SK-N-MC (cell line): Measurements from ENCODE around the gene PTRH2.

Source experiments
- EZH2 ChIP-seq: fragments of 200-600 bp; sonication (generic); IDR thresholded peaks from one replicate; pipeline ENCODE4 v1.6.1; 2017; ENCODE audit warnings: antibody characterized with exemption
- FOXP2 ChIP-seq: optimal IDR thresholded peaks from 2 replicates; pipeline ENCODE3; 2011; ENCODE audit warnings: mild to moderate bottlenecking, moderate library complexity; ENCODE audit not compliant: insufficient read depth; ENCODE audit errors: extremely low read length, control extremely low read depth
- POLR2AphosphoS5 ChIP-seq: IDR thresholded peaks from 2 replicates; pipeline ENCODE4 v1.6.1; 2012; ENCODE audit warnings: mild to moderate bottlenecking, low read depth, low read length, borderline replicate concordance

GRCh38 chr17:59737324-59737723, 30.1 kb upstream of the PTRH2 start:
- TF ChIP-seq EZH2: no peak
- TF ChIP-seq POLR2AphosphoS5: no peak
- no peak for TF ChIP-seq FOXP2
